Heart left ventricle (tissue), 13 donors: ENCODE data around the gene SSH2.

Experiments
- POLR2A ChIP-seq, 2 donors: fragments of 450-650 bp; IDR thresholded peaks; one replicate each; pipeline ENCODE4 v1.6.1; 2017; ENCODE audit warnings: antibody characterized with exemption in 2 of 2, mild to moderate bottlenecking in 2 of 2, moderate library complexity in 2 of 2
- TF ChIP-seq, protein P1 (sequence below), 12 donors: fragments of 200-600 bp; sonication (generic) in 4 of 12; IDR thresholded peaks; one replicate each; pipeline versions ENCODE4 v1.5.0 to v1.8.0; 2018 to 2022; ENCODE audit warnings: antibody characterized with exemption in 12 of 12, mild to moderate bottlenecking in 5 of 12
- donor health status: ischemic (EF 13 %, LVEDD 7.1; RV severe dilation, severe dysfunction).
- donor health status: DM: no; HTN: yes; CAD: no.
- donor health status: DM: no; HTN: no; CAD: no.
- donor health status: ischemic (EF 25% LVEDD 6.9; RV normal size, moderate dysfunction).
- donor health status: ischemic (EF 25% LVEDD 5.7; RV mildly dilated, moderate dysfunction).
- donor health status: ischemic (EF 35%, LVEDD 5.7; RV mildly dilated, moderate dysfunction).
- donor health status: nonischemic (EF 11% LVEDD 7.7; RV severe dilation, severe dysfunction).
- donor health status: DM: yes; HTN: yes; CAD: no.
- donor health status: PGD.
- donor health status: ischemic (EF 29% LVEDD 5.4; RV normal size, mild dysfunction).
- donor health status: nonischemic (EF 23%, LVEDD 6.1; RV moderate dilation, normal function).

DNA sequence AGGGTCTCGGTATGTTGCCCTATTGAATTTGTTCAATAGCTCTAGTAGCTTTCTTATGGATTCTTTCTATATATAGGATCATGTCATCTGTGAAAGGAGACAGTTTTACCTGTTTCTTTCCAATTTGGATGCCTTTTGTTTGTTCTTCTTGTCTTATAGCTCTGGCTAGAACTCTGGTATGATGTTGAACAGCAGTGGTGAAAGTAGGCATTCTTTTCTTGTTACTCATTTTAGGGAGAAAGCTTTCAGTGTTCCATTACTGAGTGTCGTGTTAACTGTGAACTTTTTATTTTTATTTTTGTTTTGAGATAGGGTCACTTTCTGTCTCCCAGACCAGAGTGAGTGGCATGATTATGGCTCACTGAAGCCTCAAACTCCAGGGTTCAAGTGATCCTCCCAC lies 32.6 kb upstream of the SSH2 start:
- TF ChIP-seq, protein P1, sequence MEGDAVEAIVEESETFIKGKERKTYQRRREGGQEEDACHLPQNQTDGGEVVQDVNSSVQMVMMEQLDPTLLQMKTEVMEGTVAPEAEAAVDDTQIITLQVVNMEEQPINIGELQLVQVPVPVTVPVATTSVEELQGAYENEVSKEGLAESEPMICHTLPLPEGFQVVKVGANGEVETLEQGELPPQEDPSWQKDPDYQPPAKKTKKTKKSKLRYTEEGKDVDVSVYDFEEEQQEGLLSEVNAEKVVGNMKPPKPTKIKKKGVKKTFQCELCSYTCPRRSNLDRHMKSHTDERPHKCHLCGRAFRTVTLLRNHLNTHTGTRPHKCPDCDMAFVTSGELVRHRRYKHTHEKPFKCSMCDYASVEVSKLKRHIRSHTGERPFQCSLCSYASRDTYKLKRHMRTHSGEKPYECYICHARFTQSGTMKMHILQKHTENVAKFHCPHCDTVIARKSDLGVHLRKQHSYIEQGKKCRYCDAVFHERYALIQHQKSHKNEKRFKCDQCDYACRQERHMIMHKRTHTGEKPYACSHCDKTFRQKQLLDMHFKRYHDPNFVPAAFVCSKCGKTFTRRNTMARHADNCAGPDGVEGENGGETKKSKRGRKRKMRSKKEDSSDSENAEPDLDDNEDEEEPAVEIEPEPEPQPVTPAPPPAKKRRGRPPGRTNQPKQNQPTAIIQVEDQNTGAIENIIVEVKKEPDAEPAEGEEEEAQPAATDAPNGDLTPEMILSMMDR (IDR thresholded peaks at IDR 0.05): no peak
- no peak for TF ChIP-seq POLR2A (IDR thresholded peaks at IDR 0.05)
